RWPE2 (cell line): ENCODE data around the gene TRIM34.

ENCODE experiments used
- ATAC-seq: fragments of 200-7000 bp; cut with Tn5 transposase; 3 replicates; pipeline ENCODE4 v1.9.1; 2021; ENCODE audit warnings: low read depth
- DNase-seq: peaks from one replicate; pipeline ENCODE4 v3.0.0-alpha.2; 2020; ENCODE audit warnings: low spot score
- H3K27ac ChIP-seq: fragments of 450-650 bp; 2 replicates; pipeline ENCODE4 v1.5.1; 2017; ENCODE audit warnings: mild to moderate bottlenecking; ENCODE audit not compliant: poor library complexity, severe bottlenecking
- H3K27me3 ChIP-seq: fragments of 250-450 bp; sonication (Bioruptor Pico); 2 replicates; pipeline ENCODE4 v1.5.1; 2021; ENCODE audit warnings: mild to moderate bottlenecking, moderate library complexity; ENCODE audit not compliant: insufficient read depth, poor library complexity, severe bottlenecking
- H3K36me3 ChIP-seq: fragments of 250-450 bp; sonication (Bioruptor Pico); 2 replicates; pipeline ENCODE4 v1.5.1; 2020; ENCODE audit warnings: low read depth, mild to moderate bottlenecking, moderate library complexity
- H3K4me1 ChIP-seq: fragments of 250-450 bp; sonication (Bioruptor Pico); 2 replicates; pipeline ENCODE4 v1.5.1; 2021; ENCODE audit warnings: mild to moderate bottlenecking, moderate library complexity; ENCODE audit not compliant: insufficient read depth, poor library complexity, severe bottlenecking
- H3K4me3 ChIP-seq: fragments of 250-450 bp; sonication (Bioruptor Pico); 2 replicates; pipeline ENCODE4 v1.5.1; 2021; ENCODE audit warnings: mild to moderate bottlenecking, moderate library complexity; ENCODE audit not compliant: severe bottlenecking
- H3K9me3 ChIP-seq: fragments of 250-450 bp; sonication (Bioruptor Pico); 2 replicates; pipeline ENCODE4 v1.5.1; 2021; ENCODE audit warnings: mild to moderate bottlenecking, moderate library complexity; ENCODE audit not compliant: severe bottlenecking
- TF ChIP-seq, protein P1 (sequence below): fragments of 450-650 bp; IDR thresholded peaks from one replicate; pipeline ENCODE4 v1.5.1; 2017; ENCODE audit warnings: mild to moderate bottlenecking, moderate library complexity; ENCODE audit not compliant: poor library complexity, severe bottlenecking

The TRIM34 gene

DNA sequence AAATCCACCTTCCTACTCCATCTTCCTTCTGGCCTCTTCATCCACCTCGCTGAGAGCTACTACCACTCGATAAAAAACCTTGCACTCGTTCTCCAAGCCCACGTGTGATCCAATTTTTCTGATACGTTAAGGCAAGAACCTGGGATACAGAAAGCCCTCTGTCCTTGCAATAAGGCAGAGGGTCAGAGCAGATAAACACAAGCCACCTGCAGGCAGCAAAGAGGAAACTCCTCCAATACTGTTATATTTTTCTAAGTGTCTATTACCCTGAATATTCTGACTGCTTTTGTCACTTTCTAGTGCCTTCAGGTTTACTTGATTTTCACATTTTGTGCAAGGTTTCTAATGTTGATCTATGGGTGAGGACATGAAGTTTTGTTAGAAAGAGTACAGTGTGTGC, 33.5 kb downstream of the TRIM34 start:
- TF ChIP-seq, protein P1, sequence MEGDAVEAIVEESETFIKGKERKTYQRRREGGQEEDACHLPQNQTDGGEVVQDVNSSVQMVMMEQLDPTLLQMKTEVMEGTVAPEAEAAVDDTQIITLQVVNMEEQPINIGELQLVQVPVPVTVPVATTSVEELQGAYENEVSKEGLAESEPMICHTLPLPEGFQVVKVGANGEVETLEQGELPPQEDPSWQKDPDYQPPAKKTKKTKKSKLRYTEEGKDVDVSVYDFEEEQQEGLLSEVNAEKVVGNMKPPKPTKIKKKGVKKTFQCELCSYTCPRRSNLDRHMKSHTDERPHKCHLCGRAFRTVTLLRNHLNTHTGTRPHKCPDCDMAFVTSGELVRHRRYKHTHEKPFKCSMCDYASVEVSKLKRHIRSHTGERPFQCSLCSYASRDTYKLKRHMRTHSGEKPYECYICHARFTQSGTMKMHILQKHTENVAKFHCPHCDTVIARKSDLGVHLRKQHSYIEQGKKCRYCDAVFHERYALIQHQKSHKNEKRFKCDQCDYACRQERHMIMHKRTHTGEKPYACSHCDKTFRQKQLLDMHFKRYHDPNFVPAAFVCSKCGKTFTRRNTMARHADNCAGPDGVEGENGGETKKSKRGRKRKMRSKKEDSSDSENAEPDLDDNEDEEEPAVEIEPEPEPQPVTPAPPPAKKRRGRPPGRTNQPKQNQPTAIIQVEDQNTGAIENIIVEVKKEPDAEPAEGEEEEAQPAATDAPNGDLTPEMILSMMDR, result no peak
- no peak overlapping the region for H3K27ac ChIP-seq
- no peak overlapping the region for H3K4me3 ChIP-seq
- no peaks in the 10 kb centered on the region for H3K27me3 ChIP-seq
- peaks cover 3% of the 10 kb centered on the region for H3K36me3 ChIP-seq
- ATAC-seq (no peak), DNase-seq (no peak)
- H3K9me3 ChIP-seq, result no peaks in the 10 kb centered on the region
- no peaks in the 10 kb centered on the region for H3K4me1 ChIP-seq

DNA sequence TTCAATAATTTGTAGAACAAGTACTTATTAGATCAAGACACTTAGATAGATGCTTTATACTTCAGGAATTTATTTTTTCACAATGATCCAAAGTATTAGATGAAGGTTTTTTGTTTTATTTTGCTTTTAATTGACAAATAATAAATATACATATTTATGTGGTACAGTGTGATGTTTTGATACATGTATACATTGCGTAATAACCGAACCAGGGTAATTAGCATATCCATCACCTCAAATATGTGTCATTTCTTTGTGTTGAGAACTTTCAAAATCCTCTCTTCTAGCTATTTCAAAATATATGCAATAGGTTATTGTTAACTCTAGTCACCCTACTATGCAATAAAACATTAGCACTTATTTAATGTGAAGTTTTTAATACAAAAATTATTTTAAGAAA, 38.7 kb downstream of the TRIM34 start:
- H3K9me3 ChIP-seq, result no peaks in the 10 kb centered on the region
- ATAC-seq (no peak), DNase-seq (no peak)
- no peaks in the 10 kb centered on the region for H3K27me3 ChIP-seq
- H3K36me3 ChIP-seq, result peaks cover 47% of the 10 kb centered on the region
- no peak overlapping the region for H3K27ac ChIP-seq
- TF ChIP-seq, protein P1, result no peak
- no peaks in the 10 kb centered on the region for H3K4me1 ChIP-seq
- no peak overlapping the region for H3K4me3 ChIP-seq

DNA sequence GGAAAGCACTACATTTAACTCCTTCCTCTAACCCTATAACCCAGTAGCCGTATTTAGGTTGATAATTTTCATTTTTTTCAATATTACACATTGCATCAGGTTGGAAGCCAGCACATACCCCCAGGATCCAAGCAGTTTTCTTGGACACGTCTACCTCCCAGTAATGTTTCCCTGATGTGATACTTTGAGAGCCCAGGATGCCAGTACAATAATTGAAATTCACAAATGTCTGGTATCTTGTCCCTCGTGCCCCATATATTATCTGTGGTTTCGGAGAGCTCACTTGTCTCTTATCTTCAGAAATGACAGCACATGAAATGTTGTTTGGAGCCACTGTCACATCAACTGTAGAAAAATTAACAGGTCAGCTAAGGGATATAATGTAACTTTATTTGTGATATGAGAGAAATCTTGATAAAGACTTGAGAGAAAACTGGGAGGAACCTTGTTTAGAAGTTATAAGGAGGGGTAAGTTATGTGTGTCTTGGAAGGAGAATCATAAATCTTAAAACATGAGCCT, 40.3 kb downstream of the TRIM34 start:
- ATAC-seq (no peak), DNase-seq (no peak)
- Histone ChIP-seq H3K27ac (no peak overlapping the region), H3K4me1 (no peaks in the 10 kb centered on the region), H3K27me3 (no peaks in the 10 kb centered on the region), H3K4me3 (no peak overlapping the region), H3K9me3 (no peaks in the 10 kb centered on the region), H3K36me3 (peaks cover 61% of the 10 kb centered on the region)
- TF ChIP-seq, protein P1, result no peak

DNA sequence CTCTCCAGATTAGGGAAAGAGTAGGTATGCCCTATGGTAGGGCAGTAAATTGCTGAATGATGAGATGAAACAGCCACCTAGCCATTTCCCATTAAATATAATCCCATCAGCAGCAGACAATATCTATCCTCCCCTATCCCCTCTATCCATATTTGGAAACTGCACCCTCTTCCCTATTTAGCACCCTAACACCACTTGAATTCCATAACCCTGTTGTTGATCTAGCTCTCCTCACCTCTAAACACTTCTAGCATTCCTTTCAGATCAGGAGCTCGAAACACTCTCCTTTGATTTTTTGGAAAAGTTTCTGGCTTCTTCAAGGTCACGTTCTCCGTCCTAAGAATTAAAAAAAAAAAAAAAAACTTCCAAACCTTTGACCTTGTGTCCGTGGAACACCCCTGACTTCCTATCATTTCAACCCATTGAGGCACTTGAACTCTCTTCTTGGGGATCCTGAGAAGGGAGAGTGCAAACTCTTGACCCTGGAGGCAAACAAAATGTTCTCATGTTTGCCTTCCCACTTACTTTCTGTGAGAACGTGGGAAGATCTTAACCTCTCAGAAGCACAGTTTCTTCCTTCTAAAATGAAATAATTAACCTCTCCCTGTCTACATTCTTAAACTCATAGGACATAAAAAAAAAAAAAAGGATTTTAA, 41.1 kb downstream of the TRIM34 start:
- no peaks in the 10 kb centered on the region for H3K9me3 ChIP-seq
- H3K36me3 ChIP-seq, result peaks cover 68% of the 10 kb centered on the region
- no peak overlapping the region for H3K27ac ChIP-seq
- H3K27me3 ChIP-seq, result no peaks in the 10 kb centered on the region
- no peaks in the 10 kb centered on the region for H3K4me1 ChIP-seq
- ATAC-seq (no peak), DNase-seq (no peak)
- no peak overlapping the region for H3K4me3 ChIP-seq
- TF ChIP-seq, protein P1, result no peak

DNA sequence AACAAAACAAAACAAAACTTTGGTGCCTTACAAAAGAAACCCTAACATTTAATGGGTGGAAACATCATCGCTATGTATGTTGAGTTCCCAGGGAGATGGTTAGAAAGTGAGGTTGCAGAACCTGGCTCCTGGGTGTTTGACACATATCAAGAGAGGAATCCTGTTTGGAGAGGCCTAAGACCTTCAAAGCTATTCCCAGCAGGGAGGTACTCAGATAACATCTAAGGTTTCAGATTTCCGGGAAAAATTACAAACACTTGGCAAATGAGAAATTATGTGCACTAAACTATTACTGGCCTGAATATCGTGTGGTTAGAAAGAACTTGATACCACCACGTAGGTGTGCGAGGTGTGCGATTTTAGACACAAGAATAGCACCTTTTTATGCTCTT, 41.6 kb downstream of the TRIM34 start:
- no peak for ATAC-seq
- TF ChIP-seq, protein P1, result no peak
- H3K4me1 ChIP-seq, result no peaks in the 10 kb centered on the region
- no peaks in the 10 kb centered on the region for H3K9me3 ChIP-seq
- H3K36me3 ChIP-seq, result peaks cover 73% of the 10 kb centered on the region
- DNase-seq, result no peak
- no peak overlapping the region for H3K27ac ChIP-seq
- H3K27me3 ChIP-seq, result no peaks in the 10 kb centered on the region
- no peak overlapping the region for H3K4me3 ChIP-seq
